ENCODE measurements around the gene PPFIBP2. TPM values are rescaled to one million over a fixed set of nuclear protein-coding genes. Genes with fewer than 3 reads are reported as not detected.

PPFIBP2 gene
- total RNA-seq, 1 donor from 2014 or later, result 5.8 TPM

- intact Hi-C loops (cut with micrococcal nuclease), result no loop called here
These were observed 164.0 kb downstream of the PPFIBP2 start for GRCh38 chr11:7677796-7678201.

- intact Hi-C loops (cut with micrococcal nuclease), result no loop called here
These were observed 169.8 kb downstream of the PPFIBP2 start for GRCh38 chr11:7683571-7683970.

- intact Hi-C loops (cut with micrococcal nuclease), result loop anchor here (5.0 kb wide), 1 partner anchor 109 kb away; no protein-coding TSS in a partner anchor
These were observed 173.0 kb downstream of the PPFIBP2 start for GRCh38 chr11:7686761-7687160.

GRCh38 chr11:7687386-7687785 is 173.6 kb downstream of the PPFIBP2 start:
- intact Hi-C loops (cut with micrococcal nuclease), result loop anchor here (5.0 kb wide), 1 partner anchor 110 kb away; no protein-coding TSS in a partner anchor

GRCh38 chr11:7688238-7688826 is 174.5 kb downstream of the PPFIBP2 start:
- intact Hi-C loops (cut with micrococcal nuclease), result loop anchor here (1.0 to 5.0 kb wide), 3 partner anchors 111 to 590 kb away; partner anchors contain the start of gene PPFIBP2

- intact Hi-C loops (cut with micrococcal nuclease), result loop anchor here (5.0 kb wide), 1 partner anchor 112 kb away; no protein-coding TSS in a partner anchor
These were observed 175.4 kb downstream of the PPFIBP2 start for GRCh38 chr11:7689239-7689638.

GRCh38 chr11:7690648-7691047 is 176.8 kb downstream of the PPFIBP2 start:
- intact Hi-C loops (cut with micrococcal nuclease), result no loop called here

GRCh38 chr11:7691759-7692350 is 178.1 kb downstream of the PPFIBP2 start:
- intact Hi-C loops (cut with micrococcal nuclease), result no loop called here

- intact Hi-C loops (cut with micrococcal nuclease), result no loop called here
These were observed 178.6 kb downstream of the PPFIBP2 start for GRCh38 chr11:7692426-7692825.

- intact Hi-C loops (cut with micrococcal nuclease), result loop anchor here (1.0 to 2.0 kb wide), 8 partner anchors 29 to 882 kb away; partner anchors contain the start of genes EIF3F and PPFIBP2
These were observed 180.4 kb downstream of the PPFIBP2 start for GRCh38 chr11:7694235-7694634.

- intact Hi-C loops (cut with micrococcal nuclease), result no loop called here
These were observed 182.6 kb downstream of the PPFIBP2 start for GRCh38 chr11:7696424-7696823.

Other genes starting within 250 kb of the PPFIBP2 start
- gene OLFML1, start 28.5 kb upstream of the PPFIBP2 start, total RNA-seq, result not detected in 2 replicates
- 1.4 and 1.5 TPM in 2 replicates for gene CYB5R2, start 159.5 kb downstream of the PPFIBP2 start, total RNA-seq
- gene OVCH2, start 192.5 kb downstream of the PPFIBP2 start, total RNA-seq, result not detected in 2 replicates